ENCODE data around the gene TAC3.

GRCh38 chr12:56994231-56994746 lies 22.0 kb downstream of the TAC3 start:
- no peak for TF ChIP-seq CTCF (IDR thresholded peaks at IDR 0.05)
- no peak for TF ChIP-seq POLR2A (IDR thresholded peaks at IDR 0.05; ENCODE audit: low read depth)
